H1 (cell line): ENCODE data around the gene HLA-DOB. TPM values are rescaled to one million over a fixed set of nuclear protein-coding genes. Genes with fewer than 3 reads are reported as not detected.

Experiments
- ATF2 ChIP-seq: IDR thresholded peaks from 2 replicates; pipeline ENCODE4 v1.6.1; 2012; ENCODE audit warnings: low read length, inconsistent platforms
- CHD1 ChIP-seq: IDR thresholded peaks from 2 replicates; pipeline ENCODE4 v1.6.1; 2012; ENCODE audit warnings: low read depth, low read length, improper control_type of control experiment
- SUZ12 ChIP-seq: fragments of 200-600 bp; sonication (generic); IDR thresholded peaks from 2 replicates; pipeline ENCODE4 v1.6.1; 2012; ENCODE audit warnings: mild to moderate bottlenecking, inconsistent platforms, low read length, moderate library complexity, mixed read lengths
- polyA plus RNA-seq, 7 experiments: library from polyadenylated mRNA; depleted of rRNA in 3 of 7; stranded (reverse) in 5 of 7; unstranded in 2 of 7; fragments of >200 nt in 5 of 7; fragments of 200-250 nt in 2 of 7; gene quantifications; 1 replicate in 5 of 7; 2 replicates in 1 of 7; 4 replicates in 1 of 7; pipeline versions ENCODE4 v1.2.1 to v1.2.3, GENCODE V29; 2011 to 2013; ENCODE audit warnings: missing spikeins in 2 of 7, mixed read lengths in 2 of 7
- total RNA-seq: library from RNA; stranded (reverse); fragmentation: NEBNext Ultra II Directional; extraction: Animal tissue kit (Norgen Biotek cat#: 25700); gene quantifications from 2 replicates; pipeline ENCODE4 v1.2.1, GENCODE V29; 2021

HLA-DOB gene
- total and polyA plus RNA-seq, 2 of the 8 experiments (the other 6 are each of a cell fraction or from before 2014, with no cell fraction given): 0.35 TPM; not detected in 1

DNA sequence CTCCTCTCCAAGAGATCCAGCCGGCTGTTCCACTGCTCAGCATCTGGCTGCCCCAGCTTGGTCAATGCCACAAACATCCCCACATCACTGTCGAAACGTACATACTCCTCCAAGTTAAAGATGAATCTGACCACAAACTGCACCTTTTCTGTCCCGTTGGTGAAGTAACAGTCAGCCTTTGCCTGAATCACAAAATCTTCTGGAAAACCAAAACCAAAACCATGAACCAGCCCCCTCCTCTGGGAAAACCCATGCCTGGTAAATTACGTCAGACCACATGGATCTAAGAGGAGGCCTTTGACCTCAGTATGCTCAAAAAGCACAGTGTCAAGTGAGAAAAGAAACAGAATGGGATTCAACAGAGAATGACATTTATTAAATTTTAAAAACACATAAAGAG is 1.7 kb downstream of the HLA-DOB start (continued):
- TF ChIP-seq CHD1 (no peak), SUZ12 (no peak), ATF2 (no peak)
